OCI-LY7 (cell line): ENCODE results near the gene RAE1. TPM values are rescaled to one million over a fixed set of nuclear protein-coding genes. Genes with fewer than 3 reads are reported as not detected.
"Not testable (repeated sequence)": the region's sequence is repeated elsewhere in the genome, so short reads cannot be mapped to it uniquely, and the experiment has no call there.

Source experiments
- BruUV-seq: library from RNA; stranded (reverse); fragments of 400-500 nt; replicated peaks from 2 replicates; lab custom pipeline; 2021; lab: Mats Ljungman, UMichigan
- CTCF ChIA-PET: fragments of 300-600 bp; sonication (Branson Sonifier 250); formaldehyde crosslinking; loops from one replicate; lab custom pipeline; 2022; ENCODE audit warnings: antibody characterized with exemption; ENCODE audit not compliant: unreplicated experiment; lab: Charles Lee
- POLR2A ChIA-PET: fragments of 300-600 bp; sonication (Branson Sonifier 250); formaldehyde crosslinking; loops from one replicate; lab custom pipeline; 2022; ENCODE audit warnings: antibody characterized with exemption; lab: Charles Lee
- DNase-seq: peaks from one replicate; pipeline ENCODE4 v3.0.0-alpha.2; 2015; ENCODE audit warnings: low spot score
- H2AFZ ChIP-seq: fragments of 200-600 bp; sonication (generic), shearing (Covaris generic); 2 replicates; pipeline ENCODE4 v1.6.1; 2014; ENCODE audit warnings: mild to moderate bottlenecking, antibody characterized with exemption, low read length, moderate library complexity
- H3K27ac ChIP-seq: fragments of 200-600 bp; sonication (generic); 2 replicates; pipeline ENCODE4 v1.5.1; 2014; ENCODE audit warnings: mixed run types, low read depth, mild to moderate bottlenecking, moderate library complexity, low read length, inconsistent platforms; ENCODE audit not compliant: poor library complexity, severe bottlenecking
- H3K36me3 ChIP-seq: fragments of 200-600 bp; sonication (generic); 2 replicates; pipeline ENCODE4 v1.6.1; 2014; ENCODE audit warnings: mild to moderate bottlenecking, antibody characterized with exemption, low read length, moderate library complexity, mixed read lengths; ENCODE audit not compliant: insufficient read depth
- H3K4me1 ChIP-seq: fragments of 200-600 bp; sonication (generic); 2 replicates; pipeline ENCODE4 v1.5.1; 2014; ENCODE audit warnings: mild to moderate bottlenecking, low read length; ENCODE audit not compliant: insufficient read depth, poor library complexity, severe bottlenecking
- H3K4me2 ChIP-seq: fragments of 200-600 bp; sonication (generic); 2 replicates; pipeline ENCODE4 v1.6.1; 2014; ENCODE audit warnings: mild to moderate bottlenecking, low read length
- H3K4me3 ChIP-seq: fragments of 200-600 bp; sonication (generic); 2 replicates; pipeline ENCODE4 v1.5.1; 2014; ENCODE audit warnings: mild to moderate bottlenecking, low read depth, low read length; ENCODE audit not compliant: poor library complexity, severe bottlenecking
- H3K79me2 ChIP-seq: fragments of 200-600 bp; sonication (generic); 2 replicates; pipeline ENCODE4 v1.6.1; 2016; ENCODE audit warnings: low read depth, mild to moderate bottlenecking, low read length, moderate library complexity, mixed read lengths; ENCODE audit not compliant: insufficient read depth
- H3K9me2 ChIP-seq: fragments of 200-600 bp; sonication (generic); 2 replicates; pipeline ENCODE4 v1.6.1; 2016; ENCODE audit warnings: mild to moderate bottlenecking, low read length, mixed read lengths; ENCODE audit not compliant: insufficient read depth
- H3K9me3 ChIP-seq: fragments of 200-600 bp; sonication (generic); 2 replicates; pipeline ENCODE4 v1.6.1; 2014; ENCODE audit warnings: mild to moderate bottlenecking, mixed run types, low read length, mixed read lengths
- H4K20me1 ChIP-seq: fragments of 200-600 bp; sonication (generic); 2 replicates; pipeline ENCODE4 v1.6.1; 2014; ENCODE audit warnings: mild to moderate bottlenecking, antibody characterized with exemption, low read length, moderate library complexity, mixed read lengths; ENCODE audit not compliant: insufficient read depth
- CTCF ChIP-seq: fragments of 200-600 bp; sonication (generic); conservative IDR thresholded peaks from 2 replicates; pipeline ENCODE4 v1.5.1; 2014; ENCODE audit warnings: mild to moderate bottlenecking, antibody characterized with exemption, low read length, moderate library complexity, mixed read lengths
- EZH2phosphoT487 ChIP-seq: fragments of 200-600 bp; sonication (generic); IDR thresholded peaks from 2 replicates; pipeline ENCODE4 v1.6.1; 2018; ENCODE audit warnings: low read depth, borderline replicate concordance, mild to moderate bottlenecking, mixed run types, antibody characterized with exemption, low read length, moderate library complexity, mixed read lengths
- intact Hi-C: fragments of 100-400 bp; cut with micrococcal nuclease; formaldehyde crosslinking; loops from one replicate; pipeline ENCODE4 v1.10.0; 2022; ENCODE audit not compliant: unreplicated experiment
- total RNA-seq, 2 experiments: library from RNA; depleted of rRNA in 1 of 2; stranded (reverse); fragments of >200 nt in 1 of 2; shearing (Covaris generic) in 1 of 2; gene quantifications; 2 replicates each; pipeline ENCODE4 v1.2.3, GENCODE V29; 2014 to 2022

The RAE1 gene
- total RNA-seq, 2 experiments from 2014 or later: 55.0 to 57.4 TPM

DNA sequence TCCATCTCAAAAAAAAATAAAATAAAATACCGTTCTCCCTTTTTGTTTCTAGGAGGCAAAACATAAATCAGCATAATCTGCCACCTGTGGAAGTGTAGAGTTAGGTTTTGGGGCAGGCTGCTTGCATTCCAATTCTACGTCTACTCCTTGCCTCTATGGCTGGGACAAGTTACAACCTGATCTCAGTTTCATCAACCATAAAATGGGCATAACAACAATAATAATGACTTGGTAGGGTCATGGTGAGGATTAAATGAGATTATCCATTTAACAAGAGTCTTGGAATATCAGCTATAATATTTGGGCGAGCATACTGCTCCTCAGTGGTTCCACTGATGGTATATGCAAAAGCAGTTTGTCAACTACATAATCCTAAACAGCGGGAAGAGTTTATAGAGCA lies 3.7 kb upstream of the RAE1 start:
- intact Hi-C loops: no loop called here
- no peak overlapping the region for H3K27ac ChIP-seq
- H3K9me3 ChIP-seq: no peaks in the 10 kb centered on the region
- no peak overlapping the region for H3K4me2 ChIP-seq
- no peak overlapping the region for H3K4me3 ChIP-seq
- DNase-seq: no peak
- peaks cover 9% of the 10 kb centered on the region; the same call in 1 of the 2 replicates for H4K20me1 ChIP-seq
- H3K9me2 ChIP-seq: no peaks in the 10 kb centered on the region
- H3K4me1 ChIP-seq: peaks cover 8% of the 10 kb centered on the region
- H3K36me3 ChIP-seq: peaks cover under 1% of the 10 kb centered on the region; the same call in 1 of the 2 replicates
- BruUV-seq: no TSS peak
- TF ChIP-seq EZH2phosphoT487 (no peak), CTCF (no peak)
- CTCF ChIA-PET: no interaction called here
- peaks cover 13% of the 10 kb centered on the region for H3K79me2 ChIP-seq
- H2AFZ ChIP-seq: no peak overlapping the region
- POLR2A ChIA-PET: no interaction called here

GRCh38 chr20:57348200-57348921 lies 2.7 kb upstream of the RAE1 start:
- Histone ChIP-seq H4K20me1 (peaks cover 19% of the 10 kb centered on the region), H3K4me1 (peaks cover 15% of the 10 kb centered on the region), H3K36me3 (peaks cover 11% of the 10 kb centered on the region; the same call in 1 of the 2 replicates), H3K79me2 (peaks cover 23% of the 10 kb centered on the region)
- intact Hi-C loops, BruUV-seq, H3K27ac ChIP-seq, CTCF ChIA-PET, DNase-seq, H2AFZ ChIP-seq, H3K4me3 ChIP-seq, H3K9me2 ChIP-seq, H3K4me2 ChIP-seq, H3K9me3 ChIP-seq: not testable (repeated sequence)
- POLR2A ChIA-PET: interaction anchor here (0.6 to 1.3 kb wide), 4 partner anchors 15 to 253 kb away, joined by 3 to 7 read pairs (median 4); no protein-coding TSS in a partner anchor

GRCh38 chr20:57348922-57349574 lies 2.0 kb upstream of the RAE1 start:
- Histone ChIP-seq H4K20me1 (peaks cover 21% of the 10 kb centered on the region), H3K79me2 (peaks cover 30% of the 10 kb centered on the region), H3K4me1 (peaks cover 15% of the 10 kb centered on the region), H3K36me3 (peaks cover 17% of the 10 kb centered on the region)
- H3K4me2 ChIP-seq, DNase-seq, intact Hi-C loops, H2AFZ ChIP-seq, H3K9me3 ChIP-seq, BruUV-seq, H3K27ac ChIP-seq, CTCF ChIA-PET, H3K9me2 ChIP-seq, H3K4me3 ChIP-seq: not testable (repeated sequence)
- POLR2A ChIA-PET: interaction anchor here (0.6 to 1.3 kb wide), 5 partner anchors 16 to 254 kb away, joined by 3 to 7 read pairs (median 3); no protein-coding TSS in a partner anchor
